ENCODE results near the gene DGKD.

DGKD gene

GRCh38 chr2:233413046-233413445 lies 58.8 kb downstream of the DGKD start:
- DNase-seq, result no peak

GRCh38 chr2:233413559-233414272 lies 59.4 kb downstream of the DGKD start:
- no peak for DNase-seq

DNA sequence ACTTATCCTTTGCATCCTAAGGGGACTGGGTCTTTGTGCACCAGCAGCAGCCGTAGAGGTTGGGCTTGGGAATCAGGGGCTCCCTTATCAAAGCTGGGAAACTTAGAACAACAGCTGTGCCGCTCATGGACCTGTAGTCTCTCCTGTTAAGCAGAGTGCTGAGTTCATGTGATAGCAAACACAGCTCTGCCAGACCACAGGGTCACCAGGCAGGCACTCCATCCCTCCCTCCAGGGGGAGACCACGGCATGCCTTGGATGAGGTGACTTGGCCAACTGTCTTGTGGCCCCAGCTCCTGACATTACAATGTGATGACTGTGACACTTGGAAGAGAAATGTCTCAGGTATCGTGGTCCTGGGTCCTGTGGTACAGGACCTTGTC lies 60.0 kb downstream of the DGKD start:
- no peak for DNase-seq

DNA sequence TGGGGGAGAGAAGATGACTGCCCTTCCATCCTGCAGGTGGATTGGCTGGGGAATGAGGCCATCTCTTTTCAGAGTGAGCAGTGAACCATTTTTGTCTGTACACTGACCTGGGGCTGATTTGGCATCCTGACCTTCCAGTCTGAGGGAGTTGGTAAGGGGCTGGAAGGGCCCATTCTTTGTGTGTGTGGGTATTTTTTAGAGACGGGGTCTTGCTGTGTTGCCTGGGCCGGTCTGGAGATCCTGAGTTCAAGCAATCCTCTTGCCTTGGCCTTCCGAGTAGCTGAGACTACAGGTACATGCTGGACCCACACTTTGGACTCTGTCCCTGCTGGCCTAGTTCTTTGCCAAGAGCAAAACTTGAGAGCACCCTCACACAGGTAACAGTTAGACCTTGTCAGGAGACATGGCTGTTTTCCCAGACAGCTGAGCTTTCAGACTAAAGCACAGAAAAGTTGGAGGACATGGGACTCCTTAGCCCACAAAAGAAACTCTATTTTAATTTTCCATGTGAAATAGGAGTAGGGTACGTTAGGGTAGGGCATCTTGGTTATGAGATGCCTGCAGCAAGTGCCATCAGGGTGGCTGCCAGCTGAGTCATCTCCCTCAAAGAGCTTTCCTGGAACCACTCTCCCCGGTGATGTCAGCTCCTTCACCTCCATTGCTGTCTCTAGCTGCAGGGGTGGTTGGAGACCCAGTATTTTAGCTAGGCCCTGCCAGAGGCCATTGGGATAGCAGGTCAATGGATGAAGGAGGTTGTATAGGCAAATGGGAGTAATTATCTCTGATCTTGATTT lies 60.7 kb downstream of the DGKD start:
- no peak for DNase-seq

DNA sequence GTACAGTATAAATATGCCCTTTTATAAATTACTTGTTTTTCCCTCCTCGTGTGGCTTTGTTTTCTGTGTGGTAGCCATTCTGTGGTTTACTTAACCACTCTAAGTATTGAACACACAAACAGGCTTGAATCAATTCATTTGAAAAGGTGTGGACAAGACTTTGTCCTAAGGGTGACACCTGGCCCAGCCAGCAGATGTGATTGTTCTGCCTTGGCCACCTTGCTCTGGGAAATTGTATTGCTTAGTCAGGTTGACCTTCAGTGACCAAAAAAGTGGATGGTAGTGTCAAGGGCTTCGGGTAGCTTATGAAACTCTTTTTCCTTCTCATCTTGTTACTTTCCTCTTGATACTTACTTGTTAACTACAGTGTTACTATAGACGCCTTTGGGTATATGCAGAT lies 61.9 kb downstream of the DGKD start:
- DNase-seq, result no peak

DNA sequence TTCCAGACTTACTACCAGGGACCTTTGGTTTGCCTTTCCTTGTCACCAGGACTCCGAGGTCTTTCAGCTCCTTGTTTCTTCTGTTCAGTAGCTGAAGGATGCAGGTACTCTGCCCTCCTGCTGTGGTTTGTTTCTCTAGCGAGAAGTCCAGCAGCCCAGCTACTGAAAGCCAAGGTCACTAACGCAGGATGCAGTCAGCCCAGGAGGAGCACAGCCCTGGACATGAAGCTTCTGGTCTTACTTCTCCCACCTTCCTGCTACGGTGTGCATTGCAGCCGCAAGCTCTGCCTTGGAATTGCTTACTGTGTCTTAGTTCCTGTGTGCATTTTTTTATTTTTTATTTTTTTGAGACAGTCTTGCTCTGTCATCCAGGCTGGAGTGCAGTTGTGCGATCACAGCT lies 62.4 kb downstream of the DGKD start:
- DNase-seq, result no peak

- DNase-seq, result no peak
These were observed 63.0 kb downstream of the DGKD start for GRCh38 chr2:233417282-233417681.

- DNase-seq, result no peak
These were observed 63.9 kb downstream of the DGKD start for GRCh38 chr2:233418052-233418760.

DNA sequence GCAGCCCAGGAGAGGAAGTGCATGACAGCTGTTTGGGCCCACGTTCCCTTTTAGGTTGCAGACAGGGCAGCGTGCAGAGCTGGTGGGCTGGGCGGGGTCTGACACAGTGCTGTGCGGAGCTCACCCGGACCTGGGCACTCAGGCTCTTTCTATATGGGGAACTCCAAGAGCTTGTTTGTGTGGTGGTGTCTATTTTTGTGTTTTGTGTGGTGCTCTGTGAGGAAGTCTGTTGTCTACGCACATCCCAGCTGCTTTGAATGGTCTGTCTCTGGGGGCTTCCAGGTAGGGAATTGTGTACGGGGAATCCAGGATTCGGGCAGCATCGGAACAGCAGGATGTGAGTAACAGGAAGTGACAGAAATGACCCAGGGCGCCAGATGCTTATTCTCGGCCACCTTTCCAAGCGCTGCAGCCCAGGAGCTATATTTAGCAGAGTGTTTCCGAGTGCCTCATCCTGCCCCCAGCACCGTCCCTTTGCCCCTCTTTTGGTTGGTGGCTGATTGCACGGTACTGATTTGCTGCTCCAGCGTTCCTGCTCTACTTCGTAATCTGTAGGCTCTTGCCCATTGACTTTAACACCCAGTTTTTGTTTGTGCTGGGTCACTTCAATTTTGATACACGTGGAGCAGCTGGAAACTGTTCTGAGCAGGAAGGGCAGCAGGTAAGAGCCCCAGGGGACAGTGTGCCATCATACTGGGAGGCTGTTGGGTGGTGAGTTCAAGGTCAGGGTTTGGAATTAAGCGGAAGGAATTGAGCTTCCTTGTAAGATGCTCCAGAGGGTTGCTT lies 64.7 kb downstream of the DGKD start:
- no peak for DNase-seq

DNA sequence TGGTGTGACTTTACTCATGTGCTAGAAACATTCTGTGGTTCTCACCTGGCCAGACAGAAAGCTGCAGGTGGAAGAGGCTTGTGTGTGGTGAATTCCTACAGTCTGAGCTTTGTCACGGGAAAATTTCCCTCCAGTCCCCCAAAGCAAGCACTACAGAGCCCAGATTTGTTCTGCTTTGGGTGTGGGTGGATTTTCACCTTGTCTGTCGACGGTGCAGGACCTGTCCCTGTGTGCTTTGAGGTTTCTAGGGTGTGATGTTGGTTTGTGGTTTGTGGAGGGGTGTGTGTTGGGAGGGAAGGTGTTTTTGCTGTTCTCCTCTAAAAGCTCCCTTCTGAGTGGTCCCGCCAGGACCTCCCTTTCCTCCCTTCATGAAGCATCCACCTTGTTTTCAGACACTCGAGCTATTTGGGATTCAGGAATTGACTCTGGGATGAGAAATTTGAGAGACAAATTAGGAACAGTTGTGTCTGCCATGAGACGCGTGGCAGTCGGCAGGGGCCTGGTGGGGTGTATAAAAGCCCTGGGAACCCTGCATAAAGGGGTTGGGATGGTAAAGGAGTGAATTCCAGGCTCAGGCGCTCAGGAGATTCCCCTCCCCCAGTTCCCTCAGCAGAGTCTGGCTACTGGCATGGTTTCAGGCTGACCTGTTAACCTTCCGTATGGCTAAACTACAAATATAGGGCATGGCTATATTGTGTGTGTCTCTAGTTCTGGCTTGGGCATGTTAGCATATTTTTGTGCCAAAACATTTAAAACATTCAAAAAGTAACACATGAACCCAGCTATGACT lies 65.5 kb downstream of the DGKD start:
- DNase-seq, result no peak

GRCh38 chr2:233421091-233421816 lies 67.0 kb downstream of the DGKD start:
- DNase-seq, result no peak

DNA sequence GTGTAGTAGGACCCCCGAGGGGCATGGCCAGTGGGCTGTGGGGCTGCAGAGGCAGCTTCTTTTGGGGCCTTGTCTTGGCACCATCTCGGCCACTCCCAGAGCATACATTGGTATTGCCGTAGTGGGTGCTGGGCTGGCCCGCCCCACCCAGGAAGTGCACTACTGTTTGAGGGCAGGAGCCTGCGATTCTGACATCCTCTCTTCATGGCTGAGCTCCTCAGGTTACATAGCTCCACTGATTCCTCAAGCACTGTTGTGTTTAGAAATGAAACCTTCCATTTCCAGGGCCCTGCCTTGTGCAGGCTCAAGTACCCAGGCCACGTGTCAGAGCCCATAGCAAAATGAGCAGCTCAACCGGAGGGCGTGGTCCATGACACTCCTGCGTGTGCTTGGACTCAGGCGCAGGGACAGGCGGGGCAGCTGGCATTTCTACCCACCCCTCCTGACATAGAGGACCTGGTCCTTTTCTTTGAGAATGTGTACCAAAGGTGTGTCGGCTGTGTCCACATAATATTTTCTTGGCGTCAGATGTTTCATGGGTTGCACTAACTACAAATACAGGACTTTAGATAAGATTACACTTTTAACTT lies 67.9 kb downstream of the DGKD start:
- DNase-seq, result no peak

DNA sequence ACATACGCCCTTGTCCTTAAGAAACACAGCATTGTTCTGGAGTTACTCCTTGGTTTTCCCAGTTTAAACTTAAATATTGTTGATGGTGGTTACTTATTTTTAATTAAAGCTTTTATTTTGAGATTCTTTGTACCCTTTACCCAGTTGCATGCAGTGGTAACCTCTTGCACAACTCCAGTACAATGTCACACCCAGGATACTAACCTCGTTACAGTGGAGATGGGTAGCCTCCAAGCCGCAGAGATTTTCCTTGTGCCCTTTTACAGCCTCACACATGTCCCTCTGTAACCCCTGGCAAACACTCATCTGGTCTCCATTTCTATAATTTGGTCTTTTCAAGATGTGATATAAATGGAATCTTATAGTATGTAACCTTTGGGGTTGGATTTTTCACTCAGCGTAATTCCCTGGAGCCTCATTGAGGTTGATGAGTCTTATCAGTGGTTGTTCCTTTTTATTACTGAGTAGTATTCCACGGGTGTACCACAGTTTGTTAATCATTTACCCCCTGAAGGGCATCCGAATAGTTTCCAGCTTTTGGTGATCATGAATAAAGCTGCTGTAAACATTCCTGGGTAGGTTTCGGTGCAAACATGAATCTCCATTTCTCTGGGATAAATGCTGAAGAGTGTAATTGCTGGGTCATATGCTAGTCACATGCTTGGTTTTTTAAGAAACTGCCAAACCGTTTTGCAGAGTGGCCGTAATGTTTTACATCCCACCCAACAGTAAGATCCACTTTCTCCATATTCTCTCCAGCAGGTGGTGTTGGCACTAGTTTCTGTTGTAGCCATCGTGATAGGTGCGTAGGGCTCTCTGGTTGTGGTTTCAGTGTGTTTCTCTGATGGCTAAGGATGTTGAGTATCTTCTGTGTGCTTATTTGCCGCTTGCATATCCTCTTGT lies 68.6 kb downstream of the DGKD start:
- DNase-seq, result no peak

- no peak for DNase-seq
These were observed 69.2 kb downstream of the DGKD start for GRCh38 chr2:233423552-233423860.

DNA sequence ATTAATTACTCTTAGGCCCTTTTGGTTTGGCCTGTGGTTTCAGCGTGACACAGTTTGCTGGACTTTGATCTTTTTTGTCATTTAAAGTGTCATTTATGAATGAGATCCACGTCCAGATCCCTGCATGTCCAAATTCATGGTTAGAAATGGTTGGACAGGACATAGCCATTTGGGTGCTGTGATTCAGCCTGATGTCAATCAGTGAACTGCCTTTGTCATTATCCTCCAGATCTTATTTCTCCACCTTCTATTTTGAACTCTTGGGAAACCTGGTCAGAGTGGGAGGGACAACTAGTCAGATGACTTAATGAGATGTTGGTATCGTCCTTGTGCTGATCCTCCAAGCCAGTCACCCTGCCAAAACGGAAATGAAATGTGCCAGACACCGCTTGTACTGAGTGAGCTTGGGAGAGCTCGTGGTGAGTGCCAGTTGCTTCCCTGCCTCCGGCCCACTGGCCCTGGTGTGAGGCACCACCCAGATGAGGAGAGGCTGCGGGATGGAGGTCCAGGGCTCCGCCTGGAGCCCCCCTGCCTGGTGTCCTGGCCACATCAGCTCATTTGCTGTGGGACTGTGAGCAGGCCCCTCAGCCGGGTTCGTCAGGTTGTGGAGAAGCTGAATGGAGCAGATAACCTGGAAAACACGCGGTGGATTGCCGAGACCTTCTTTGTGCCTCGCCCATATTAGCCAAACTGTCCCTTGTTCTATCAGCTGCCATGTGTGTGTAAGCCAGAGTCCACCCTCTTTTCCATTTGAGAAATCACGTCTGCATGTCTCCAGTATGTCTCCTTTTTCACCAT lies 70.1 kb downstream of the DGKD start:
- DNase-seq, result no peak

- DNase-seq, result no peak
These were observed 72.5 kb downstream of the DGKD start for GRCh38 chr2:233426619-233427342.

DNA sequence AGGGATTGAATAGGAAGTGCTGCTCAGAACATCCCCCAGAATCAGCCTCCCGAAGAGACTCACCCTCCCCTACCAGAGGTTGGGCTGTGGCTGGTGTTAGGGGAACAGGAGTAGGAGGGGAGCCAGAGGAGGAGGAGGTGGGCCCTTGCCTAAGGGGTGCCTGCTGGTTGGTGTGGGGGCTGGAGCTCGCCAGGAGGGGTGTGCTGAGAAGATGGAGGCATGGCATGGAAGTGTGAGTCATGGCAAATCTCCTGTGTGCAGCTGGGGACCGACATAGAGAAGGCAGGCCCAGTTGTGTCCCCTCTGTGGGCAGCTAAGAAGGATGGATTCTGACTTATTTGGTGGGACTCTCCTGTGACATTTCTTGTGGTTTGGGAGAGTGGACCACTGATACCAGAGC lies 73.7 kb downstream of the DGKD start:
- no peak for DNase-seq

- no peak for DNase-seq
These were observed 74.1 kb downstream of the DGKD start for GRCh38 chr2:233428438-233428837.
